ENCODE data around the gene NEK4. TPM values are rescaled to one million over a fixed set of nuclear protein-coding genes. Genes with fewer than 3 reads are reported as not detected.

NEK4 gene
- total and polyA plus RNA-seq, 2 of the 13 experiments (the other 11 are each of a cell fraction or from before 2014, with no cell fraction given), result 16.5 to 38.0 TPM

GRCh38 chr3:52786330-52787215 lies 15.8 kb upstream of the NEK4 start (continued):
- TF ChIP-seq THAP8 (CRISPR knock-in tag; IDR thresholded peaks at IDR 0.05; ENCODE audit: borderline replicate concordance) (0 out of 2 replicates have a peak, but pooled peaks have one; percentile 44), FOXA3 (CRISPR knock-in tag; IDR thresholded peaks at IDR 0.05) (peak; percentile 91), ZNF687 (CRISPR knock-in tag; IDR thresholded peaks at IDR 0.05) (peak; percentile 77), POLR2G (IDR thresholded peaks at IDR 0.05; ENCODE audit: low read depth, low read length) (no peak), ZNF574 (CRISPR knock-in tag; IDR thresholded peaks at IDR 0.05) (peak; percentile 83; the same call in 1 of the 2 replicates), ZBTB7B (CRISPR knock-in tag; IDR thresholded peaks at IDR 0.05) (peak; percentile 72; the same call in 1 of the 2 replicates), CHD4 (IDR thresholded peaks at IDR 0.05; ENCODE audit: borderline replicate concordance, low read length) (no peak), ZSCAN25 (CRISPR knock-in tag; IDR thresholded peaks at IDR 0.05) (no peak; the same call in 1 of the 2 replicates), GMEB1 (CRISPR knock-in tag; IDR thresholded peaks at IDR 0.05; ENCODE audit: borderline replicate concordance) (0 out of 2 replicates have a peak, but pooled peaks have one; percentile 25), KDM2A (CRISPR knock-in tag; IDR thresholded peaks at IDR 0.05; ENCODE audit: borderline replicate concordance, low read depth) (no peak)

Measured in HepG2 (cell line).